Measurements from ENCODE around the gene SLC22A4. TPM values are rescaled to one million over a fixed set of nuclear protein-coding genes. Genes with fewer than 3 reads are reported as not detected.

The SLC22A4 gene
- total RNA-seq, 2 experiments from 2014 or later, result 0.16 to 0.22 TPM

DNA sequence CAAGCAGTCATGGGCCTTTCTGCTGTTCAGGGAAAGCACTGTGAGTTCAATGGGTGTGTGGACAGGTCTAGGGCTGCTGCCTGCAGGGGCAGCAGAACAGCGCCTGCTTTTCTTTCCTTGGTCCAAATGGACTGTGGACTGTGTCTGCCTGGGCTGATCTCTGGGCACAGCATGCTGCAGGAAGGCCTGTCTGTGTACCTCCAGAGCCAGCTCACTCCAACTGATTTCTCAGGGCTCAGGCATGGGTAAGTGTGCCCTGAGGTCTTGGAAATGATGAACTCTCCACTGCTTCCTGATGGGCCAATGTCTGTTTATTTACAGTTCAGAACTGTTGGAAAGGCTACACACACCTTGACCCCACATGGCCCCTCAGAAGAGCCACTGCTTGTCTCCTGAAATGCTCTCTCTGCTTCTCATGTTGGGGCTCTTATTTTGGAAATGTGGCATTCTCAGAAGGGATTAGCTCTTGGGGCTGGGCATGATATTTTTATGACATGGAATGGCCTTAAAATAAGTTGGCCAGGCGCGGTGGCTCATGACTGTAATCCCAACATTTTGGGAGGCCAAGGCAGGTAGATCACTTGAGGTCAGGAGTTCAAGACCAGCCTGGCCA lies 27.0 kb downstream of the SLC22A4 start:
- no peaks in the 10 kb centered on the region for H3K4me1 Mint-ChIP-seq (ENCODE audit: low read depth)
- ChIA-PET CTCF (no interaction called here), POLR2A (no interaction called here)
- ATAC-seq (ENCODE audit: poor library complexity), result no peak
- no peak for TF ChIP-seq CTCF (IDR thresholded peaks at IDR 0.05)
- no peaks in the 10 kb centered on the region for H3K9me3 ChIP-seq (ENCODE audit: control insufficient read depth in 1 of 2, insufficient read depth in 1 of 2, low read length in 2 of 2)
- no peak overlapping the region for H3K27ac ChIP-seq (ENCODE audit: low read depth in 1 of 2, low read length in 2 of 2)
- no peaks in the 10 kb centered on the region for H3K36me3 Mint-ChIP-seq (ENCODE audit: low read depth)
- DNase-seq, result no peak
- no peaks in the 10 kb centered on the region for H3K4me1 ChIP-seq (ENCODE audit: insufficient read depth, low read length)
- H3K36me3 ChIP-seq (ENCODE audit: insufficient read depth, low read length), result peaks cover 7% of the 10 kb centered on the region
- no peaks in the 10 kb centered on the region for H3K9me3 Mint-ChIP-seq
- intact Hi-C loops (cut with DNase I, micrococcal nuclease), result no loop called here
- no peaks in the 10 kb centered on the region for H3K27me3 ChIP-seq (ENCODE audit: control insufficient read depth in 1 of 2, insufficient read depth in 2 of 2, low read length in 2 of 2)
- no peaks in the 10 kb centered on the region for H3K27me3 Mint-ChIP-seq
- H3K27ac Mint-ChIP-seq, result no peak overlapping the region
- no peak overlapping the region for H3K4me3 ChIP-seq (ENCODE audit: low read length)
- H3K4me3 Mint-ChIP-seq, result no peak overlapping the region

DNA sequence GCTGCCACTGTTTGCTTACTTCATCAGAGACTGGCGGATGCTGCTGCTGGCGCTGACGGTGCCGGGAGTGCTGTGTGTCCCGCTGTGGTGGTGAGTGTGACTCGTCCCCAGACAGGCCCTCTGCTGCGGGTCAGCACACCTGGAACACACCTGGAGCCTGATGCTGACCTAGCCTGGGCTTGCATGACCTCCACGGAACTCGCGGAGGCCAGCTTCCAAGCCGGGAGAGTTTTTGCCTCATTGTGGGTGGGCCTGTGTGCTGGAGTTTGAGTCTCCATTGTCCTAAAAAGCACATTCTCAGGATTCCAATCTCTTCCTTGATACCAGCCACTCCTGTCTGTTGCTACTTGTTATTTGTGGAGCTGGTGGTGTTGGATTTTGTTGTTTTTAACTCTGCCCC lies 28.1 kb downstream of the SLC22A4 start:
- DNase-seq (no peak), ATAC-seq (ENCODE audit: poor library complexity) (no peak)
- Histone ChIP-seq H3K27me3 (ENCODE audit: control insufficient read depth in 1 of 2, insufficient read depth in 2 of 2, low read length in 2 of 2) (no peaks in the 10 kb centered on the region), H3K4me3 (ENCODE audit: low read length) (no peak overlapping the region), H3K27ac (ENCODE audit: low read depth in 1 of 2, low read length in 2 of 2) (no peak overlapping the region), H3K36me3 (ENCODE audit: insufficient read depth, low read length) (peaks cover 7% of the 10 kb centered on the region), H3K4me1 (ENCODE audit: insufficient read depth, low read length) (no peaks in the 10 kb centered on the region), H3K9me3 (ENCODE audit: control insufficient read depth in 1 of 2, insufficient read depth in 1 of 2, low read length in 2 of 2) (no peaks in the 10 kb centered on the region)
- intact Hi-C loops (cut with DNase I, micrococcal nuclease), result no loop called here
- CTCF ChIA-PET, result no interaction called here
- Mint-ChIP-seq H3K9me3 (no peaks in the 10 kb centered on the region), H3K27ac (no peak overlapping the region), H3K4me1 (ENCODE audit: low read depth) (no peaks in the 10 kb centered on the region), H3K27me3 (no peaks in the 10 kb centered on the region), H3K36me3 (ENCODE audit: low read depth) (no peaks in the 10 kb centered on the region), H3K4me3 (no peak overlapping the region)
- no peak for TF ChIP-seq CTCF (IDR thresholded peaks at IDR 0.05)
- POLR2A ChIA-PET, result no interaction called here

DNA sequence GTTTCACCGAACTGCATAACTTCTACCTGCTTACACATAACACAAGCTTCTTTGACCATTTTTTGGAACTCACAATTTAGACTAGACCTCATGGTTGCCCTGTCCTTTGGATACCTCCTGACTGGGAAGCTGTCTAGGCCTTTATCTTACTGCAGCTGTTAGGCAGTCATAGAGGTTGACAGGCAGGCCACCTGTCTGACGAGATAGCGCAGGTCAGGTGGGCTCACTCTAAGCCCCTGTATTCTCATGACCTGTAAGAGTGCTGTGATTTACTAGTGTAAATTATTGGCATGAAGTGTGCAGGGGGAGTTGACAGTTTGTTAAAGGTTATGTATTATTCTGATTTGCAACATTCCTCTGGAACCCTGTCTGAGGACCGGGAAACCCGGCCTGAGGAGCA lies 29.0 kb downstream of the SLC22A4 start:
- Histone ChIP-seq H3K36me3 (ENCODE audit: insufficient read depth, low read length) (peaks cover 7% of the 10 kb centered on the region), H3K4me1 (ENCODE audit: insufficient read depth, low read length) (no peaks in the 10 kb centered on the region), H3K4me3 (ENCODE audit: low read length) (no peak overlapping the region), H3K27me3 (ENCODE audit: control insufficient read depth in 1 of 2, insufficient read depth in 2 of 2, low read length in 2 of 2) (no peaks in the 10 kb centered on the region), H3K9me3 (ENCODE audit: control insufficient read depth in 1 of 2, insufficient read depth in 1 of 2, low read length in 2 of 2) (no peaks in the 10 kb centered on the region), H3K27ac (ENCODE audit: low read depth in 1 of 2, low read length in 2 of 2) (no peak overlapping the region)
- DNase-seq (no peak), ATAC-seq (ENCODE audit: poor library complexity) (no peak)
- H3K27me3 Mint-ChIP-seq, result no peaks in the 10 kb centered on the region
- H3K4me1 Mint-ChIP-seq (ENCODE audit: low read depth), result no peaks in the 10 kb centered on the region
- POLR2A ChIA-PET, result no interaction called here
- no peak overlapping the region for H3K4me3 Mint-ChIP-seq
- H3K27ac Mint-ChIP-seq, result no peak overlapping the region
- CTCF ChIA-PET, result no interaction called here
- intact Hi-C loops (cut with DNase I, micrococcal nuclease), result no loop called here
- no peaks in the 10 kb centered on the region for H3K9me3 Mint-ChIP-seq
- H3K36me3 Mint-ChIP-seq (ENCODE audit: low read depth), result peaks cover 5% of the 10 kb centered on the region
- TF ChIP-seq CTCF (IDR thresholded peaks at IDR 0.05), result no peak
